SK-N-SH (cell line): ENCODE results near the gene PLCB1. TPM values are rescaled to one million over a fixed set of nuclear protein-coding genes. Genes with fewer than 3 reads are reported as not detected.

Experiments used
- CTCF ChIA-PET: fragments of 300-600, 350-600 bp; formaldehyde crosslinking; extraction: SDS; loops from one replicate; lab custom pipeline; 2021; lab: Yijun Ruan, JAX
- POLR2A ChIA-PET: fragments of 350-600 bp; sonication (Branson Sonifier 250); formaldehyde crosslinking; extraction: SDS; loops from one replicate; lab custom pipeline; 2020; ENCODE audit warnings: antibody characterized with exemption, inconsistent platforms; lab: Yijun Ruan, JAX
- DNase-seq: peaks from one replicate; pipeline ENCODE4 v3.0.0; 2012
- H2AFZ ChIP-seq: fragments of 200-600 bp; sonication (generic); 2 replicates; pipeline ENCODE4 v1.8.1; 2016; ENCODE audit warnings: antibody characterized with exemption, mild to moderate bottlenecking, low read depth
- H3F3A ChIP-seq: fragments of 200-600 bp; sonication (generic); replicated peaks from 2 replicates; pipeline ENCODE3; 2016; ENCODE audit warnings: antibody characterized with exemption, mild to moderate bottlenecking; ENCODE audit not compliant: insufficient read depth
- H3K27ac ChIP-seq, 2 experiments: fragments of 200-500 bp in 1 of 2; fragments of 200-600 bp in 1 of 2; sonication (Bioruptor generic) in 1 of 2; sonication (generic), shearing (Covaris generic) in 1 of 2; 2 replicates each; pipeline versions ENCODE4 v1.5.1 to v1.6.1; 2014 to 2016; ENCODE audit warnings: low read depth in 2 of 2, inconsistent platforms in 1 of 2, low read length in 1 of 2, mild to moderate bottlenecking in 1 of 2, mixed read lengths in 1 of 2
- H3K27me3 ChIP-seq: fragments of 200-600 bp; sonication (generic), shearing (Covaris generic); 2 replicates; pipeline ENCODE4 v1.6.1; 2016; ENCODE audit warnings: mixed run types; ENCODE audit not compliant: insufficient read depth
- H3K36me3 ChIP-seq, 2 experiments: fragments of 200-500 bp in 1 of 2; fragments of 200-600 bp in 1 of 2; sonication (Bioruptor generic) in 1 of 2; sonication (generic) in 1 of 2; replicated peaks in 1 of 2; 2 replicates each; pipeline versions ENCODE3 to v1.5.1; 2014 to 2016; ENCODE audit warnings: low read length in 1 of 2, mild to moderate bottlenecking in 1 of 2; ENCODE audit not compliant: insufficient read depth in 2 of 2, control insufficient read depth in 1 of 2
- H3K4me1 ChIP-seq, 2 experiments: fragments of 200-500 bp in 1 of 2; fragments of 200-600 bp in 1 of 2; sonication (Bioruptor generic) in 1 of 2; sonication (generic), shearing (Covaris generic) in 1 of 2; 2 replicates each; pipeline versions ENCODE4 v1.5.1 to v1.6.1; 2014 to 2016; ENCODE audit warnings: low read depth in 1 of 2, low read length in 1 of 2, mixed run types in 1 of 2; ENCODE audit not compliant: insufficient read depth in 2 of 2, control insufficient read depth in 1 of 2
- H3K4me2 ChIP-seq: fragments of 200-600 bp; sonication (generic), shearing (Covaris generic); 2 replicates; pipeline ENCODE4 v1.6.1; 2017; ENCODE audit warnings: mixed run types
- H3K4me3 ChIP-seq, 2 experiments: fragments of 200-500 bp in 1 of 2; fragments of 200-600 bp in 1 of 2; sonication (Bioruptor generic) in 1 of 2; sonication (generic), shearing (Covaris generic) in 1 of 2; 2 replicates each; pipeline versions ENCODE4 v1.5.1 to v1.8.1; 2014 to 2016; ENCODE audit warnings: low read depth in 2 of 2, inconsistent platforms in 1 of 2, low read length in 1 of 2, mild to moderate bottlenecking in 1 of 2, mixed read lengths in 1 of 2, moderate library complexity in 1 of 2
- H3K79me2 ChIP-seq: fragments of 200-600 bp; sonication (generic); 2 replicates; pipeline ENCODE4 v1.8.1; 2017; ENCODE audit warnings: mild to moderate bottlenecking; ENCODE audit not compliant: insufficient read depth
- H3K9ac ChIP-seq: fragments of 200-600 bp; sonication (generic); 2 replicates; pipeline ENCODE4 v1.6.1; 2017; ENCODE audit warnings: mixed run types
- H3K9me2 ChIP-seq: fragments of 200-600 bp; sonication (generic); 2 replicates; pipeline ENCODE4 v1.6.1; 2017; ENCODE audit warnings: mixed run types
- H3K9me3 ChIP-seq: fragments of 200-600 bp; sonication (generic); 2 replicates; pipeline ENCODE4 v1.6.1; 2017; ENCODE audit warnings: mixed run types, mild to moderate bottlenecking, moderate library complexity
- H4K20me1 ChIP-seq: fragments of 200-600 bp; sonication (generic); 2 replicates; pipeline ENCODE4 v1.6.1; 2017; ENCODE audit warnings: mild to moderate bottlenecking, mixed run types; ENCODE audit not compliant: insufficient read depth
- CHD2 ChIP-seq: fragments of 150-350 bp; IDR thresholded peaks from 2 replicates; pipeline ENCODE4 v1.6.1; 2018; ENCODE audit warnings: low read length; ENCODE audit not compliant: partially characterized antibody
- ELF1 ChIP-seq: IDR thresholded peaks from 2 replicates; pipeline ENCODE4 v1.4.0; 2012
- EP300 ChIP-seq, 2 experiments: IDR thresholded peaks; 2 replicates each; pipeline versions ENCODE4 v1.4.0 to v1.6.1; 2012; ENCODE audit warnings: borderline replicate concordance in 1 of 2, low read depth in 1 of 2, low read length in 1 of 2
- FOSL2 ChIP-seq: IDR thresholded peaks from 2 replicates; pipeline ENCODE4 v1.4.0; 2012; ENCODE audit warnings: low read depth, mild to moderate bottlenecking, moderate library complexity, borderline replicate concordance
- FOXJ3 ChIP-seq: sonication (generic); formaldehyde crosslinking; IDR thresholded peaks from 2 replicates; pipeline ENCODE4 v1.5.1; 2020; ENCODE audit warnings: mild to moderate bottlenecking, missing genetic modification reagents
- GABPA ChIP-seq: IDR thresholded peaks from 2 replicates; pipeline ENCODE4 v1.4.0; 2012; ENCODE audit warnings: low read depth, mild to moderate bottlenecking
- JUND ChIP-seq: IDR thresholded peaks from 2 replicates; pipeline ENCODE4 v1.4.0; 2012
- MXI1 ChIP-seq: IDR thresholded peaks from 2 replicates; pipeline ENCODE4 v1.6.1; 2012; ENCODE audit warnings: mild to moderate bottlenecking, low read depth, low read length, improper control_type of control experiment
- NRF1 ChIP-seq: IDR thresholded peaks from 2 replicates; pipeline ENCODE4 v1.6.1; 2012; ENCODE audit warnings: low read depth, mild to moderate bottlenecking, low read length
- RAD21 ChIP-seq: IDR thresholded peaks from 2 replicates; pipeline ENCODE4 v1.6.1; 2012; ENCODE audit warnings: mild to moderate bottlenecking, low read length
- RXRA ChIP-seq: IDR thresholded peaks from 2 replicates; pipeline ENCODE4 v1.4.0; 2012; ENCODE audit warnings: low read depth, mild to moderate bottlenecking, borderline replicate concordance
- TAF1 ChIP-seq: IDR thresholded peaks from 2 replicates; pipeline ENCODE4 v1.6.1; 2012; ENCODE audit warnings: low read depth, mild to moderate bottlenecking, low read length, moderate library complexity, borderline replicate concordance
- TCF12 ChIP-seq: IDR thresholded peaks from 2 replicates; pipeline ENCODE4 v1.4.0; 2012
- TEAD4 ChIP-seq: IDR thresholded peaks from 2 replicates; pipeline ENCODE4 v1.4.0; 2012; ENCODE audit warnings: mild to moderate bottlenecking, borderline replicate concordance; ENCODE audit not compliant: insufficient read depth
- YY1 ChIP-seq: IDR thresholded peaks from 2 replicates; pipeline ENCODE4 v1.4.0; 2012; ENCODE audit warnings: low read depth, mild to moderate bottlenecking
- WGBS: methylation state at CpG from one replicate; pipeline ENCODE4 v1.1.6; 2017; ENCODE audit warnings: low lambda C conversion rate; 5-methylcytosine and 5-hydroxymethylcytosine counted together
- polyA plus RNA-seq, 3 experiments: library from polyadenylated mRNA; depleted of rRNA; stranded (reverse); fragments of >200 nt; gene quantifications; 2 replicates each; pipeline ENCODE4 v1.2.3, GENCODE V29; 2012
- TF ChIP-seq, protein P1 (sequence below): IDR thresholded peaks from 2 replicates; pipeline ENCODE4 v1.4.0; 2012; ENCODE audit warnings: low read depth, borderline replicate concordance
- TF ChIP-seq, protein P2 (sequence below): IDR thresholded peaks from 2 replicates; pipeline ENCODE4 v1.6.1; 2012; ENCODE audit warnings: mild to moderate bottlenecking, low read depth, low read length, moderate library complexity
- TF ChIP-seq, protein P3 (sequence below): fragments of 150-350 bp; IDR thresholded peaks from 2 replicates; pipeline ENCODE4 v1.6.1; 2016; ENCODE audit warnings: mild to moderate bottlenecking, low read depth, low read length

The PLCB1 gene
- polyA plus RNA-seq, 1 of the 3 experiments (the other 2 are of a cell fraction) = 10.5 TPM

DNA sequence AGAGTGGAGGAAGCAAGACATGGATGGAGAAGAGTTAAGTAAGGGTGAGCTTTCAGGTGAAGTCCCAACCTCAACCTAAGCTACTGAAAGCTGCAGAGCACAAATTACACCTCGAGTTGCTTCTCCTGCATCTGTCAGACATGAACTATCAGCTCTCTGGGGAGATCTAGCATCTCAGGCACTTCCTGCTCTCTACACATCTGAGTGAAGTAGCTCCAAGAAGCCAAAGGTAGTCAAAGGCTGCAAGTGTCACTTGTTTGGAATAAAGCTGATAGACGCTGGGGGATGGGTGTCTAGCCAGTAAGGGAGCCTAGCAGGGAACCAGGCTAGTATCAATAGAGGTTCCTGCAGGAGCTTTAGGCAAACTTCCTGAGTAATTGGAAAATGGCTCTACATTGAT is 228.0 kb downstream of the PLCB1 start:
- TF ChIP-seq RXRA (no peak), NRF1 (no peak), RAD21 (no peak), TAF1 (no peak), ELF1 (no peak)
- TF ChIP-seq, protein P1, sequence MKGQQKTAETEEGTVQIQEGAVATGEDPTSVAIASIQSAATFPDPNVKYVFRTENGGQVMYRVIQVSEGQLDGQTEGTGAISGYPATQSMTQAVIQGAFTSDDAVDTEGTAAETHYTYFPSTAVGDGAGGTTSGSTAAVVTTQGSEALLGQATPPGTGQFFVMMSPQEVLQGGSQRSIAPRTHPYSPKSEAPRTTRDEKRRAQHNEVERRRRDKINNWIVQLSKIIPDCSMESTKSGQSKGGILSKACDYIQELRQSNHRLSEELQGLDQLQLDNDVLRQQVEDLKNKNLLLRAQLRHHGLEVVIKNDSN = no peak
- TF ChIP-seq, protein P2, sequence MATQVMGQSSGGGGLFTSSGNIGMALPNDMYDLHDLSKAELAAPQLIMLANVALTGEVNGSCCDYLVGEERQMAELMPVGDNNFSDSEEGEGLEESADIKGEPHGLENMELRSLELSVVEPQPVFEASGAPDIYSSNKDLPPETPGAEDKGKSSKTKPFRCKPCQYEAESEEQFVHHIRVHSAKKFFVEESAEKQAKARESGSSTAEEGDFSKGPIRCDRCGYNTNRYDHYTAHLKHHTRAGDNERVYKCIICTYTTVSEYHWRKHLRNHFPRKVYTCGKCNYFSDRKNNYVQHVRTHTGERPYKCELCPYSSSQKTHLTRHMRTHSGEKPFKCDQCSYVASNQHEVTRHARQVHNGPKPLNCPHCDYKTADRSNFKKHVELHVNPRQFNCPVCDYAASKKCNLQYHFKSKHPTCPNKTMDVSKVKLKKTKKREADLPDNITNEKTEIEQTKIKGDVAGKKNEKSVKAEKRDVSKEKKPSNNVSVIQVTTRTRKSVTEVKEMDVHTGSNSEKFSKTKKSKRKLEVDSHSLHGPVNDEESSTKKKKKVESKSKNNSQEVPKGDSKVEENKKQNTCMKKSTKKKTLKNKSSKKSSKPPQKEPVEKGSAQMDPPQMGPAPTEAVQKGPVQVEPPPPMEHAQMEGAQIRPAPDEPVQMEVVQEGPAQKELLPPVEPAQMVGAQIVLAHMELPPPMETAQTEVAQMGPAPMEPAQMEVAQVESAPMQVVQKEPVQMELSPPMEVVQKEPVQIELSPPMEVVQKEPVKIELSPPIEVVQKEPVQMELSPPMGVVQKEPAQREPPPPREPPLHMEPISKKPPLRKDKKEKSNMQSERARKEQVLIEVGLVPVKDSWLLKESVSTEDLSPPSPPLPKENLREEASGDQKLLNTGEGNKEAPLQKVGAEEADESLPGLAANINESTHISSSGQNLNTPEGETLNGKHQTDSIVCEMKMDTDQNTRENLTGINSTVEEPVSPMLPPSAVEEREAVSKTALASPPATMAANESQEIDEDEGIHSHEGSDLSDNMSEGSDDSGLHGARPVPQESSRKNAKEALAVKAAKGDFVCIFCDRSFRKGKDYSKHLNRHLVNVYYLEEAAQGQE = no peak
- H3K4me2 ChIP-seq = no peak overlapping the region
- POLR2A ChIA-PET = no interaction called here
- 65% methylated on average over 2 of the region's 2 CpGs for whole genome bisulfite sequencing
- CTCF ChIA-PET = interaction anchor here (0.8 to 1.1 kb wide), 6 partner anchors 8 to 316 kb away, joined by 3 to 5 read pairs (median 3); no protein-coding TSS in a partner anchor
- no peaks in the 10 kb centered on the region for H3K36me3 ChIP-seq
- H3K9me2 ChIP-seq = no peaks in the 10 kb centered on the region
- peaks cover 0 to 8% of the 10 kb centered on the region in 2 experiments; a peak in 2 of 4 replicates for H3K4me1 ChIP-seq
- H3F3A ChIP-seq = peaks cover 24% of the 10 kb centered on the region
- no peaks in the 10 kb centered on the region for H3K27me3 ChIP-seq
- H3K9me3 ChIP-seq = no peaks in the 10 kb centered on the region
- H2AFZ ChIP-seq = no peak overlapping the region
- no peak overlapping the region for H3K4me3 ChIP-seq
- no peak overlapping the region for H3K9ac ChIP-seq
- DNase-seq = no peak
- H3K79me2 ChIP-seq = peaks cover 11% of the 10 kb centered on the region
- peaks cover 7% of the 10 kb centered on the region; the same call in 1 of the 2 replicates for H4K20me1 ChIP-seq
- no peak overlapping the region for H3K27ac ChIP-seq

DNA sequence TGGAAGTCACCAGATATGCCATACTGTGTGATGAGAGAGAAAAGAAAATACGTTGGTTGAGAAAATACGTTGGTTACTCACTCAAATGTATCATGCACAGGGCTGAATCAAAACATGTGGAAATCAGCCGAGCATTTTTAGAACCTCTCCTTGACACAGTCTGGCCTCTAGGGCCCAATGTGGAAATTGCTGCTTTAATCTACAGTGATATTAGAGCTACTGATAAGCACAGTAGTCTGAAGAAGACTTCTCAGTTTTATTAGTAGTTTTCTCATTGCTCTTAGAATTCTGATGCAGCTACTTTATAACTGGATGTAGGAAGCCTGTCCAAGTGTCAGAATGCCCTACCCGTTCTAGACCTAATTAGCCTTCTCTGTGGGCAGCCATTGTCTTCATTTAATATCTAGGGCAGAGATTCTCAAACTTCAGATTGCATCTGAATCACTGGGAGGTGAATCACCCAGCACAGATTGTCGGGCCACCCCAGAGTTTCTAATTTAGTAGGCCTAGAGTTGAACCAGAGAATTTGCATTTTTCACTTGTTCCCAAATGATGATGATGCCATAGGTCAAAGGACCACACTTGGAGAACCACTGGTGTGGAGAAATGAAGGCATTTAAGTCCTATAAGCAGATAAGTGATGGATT is 229.1 kb downstream of the PLCB1 start:
- H4K20me1 ChIP-seq = peaks cover 7% of the 10 kb centered on the region; the same call in 1 of the 2 replicates
- H2AFZ ChIP-seq = no peak overlapping the region
- H3K27me3 ChIP-seq = no peaks in the 10 kb centered on the region
- H3K4me2 ChIP-seq = 0 out of 2 replicates have a peak overlapping the region, but pooled peaks have one; percentile 13
- peaks cover 0 to 8% of the 10 kb centered on the region in 2 experiments; a peak in 2 of 4 replicates for H3K4me1 ChIP-seq
- H3K4me3 ChIP-seq = no peak overlapping the region
- ChIA-PET CTCF (interaction anchor here (1.2 to 1.4 kb wide), 3 partner anchors 29 to 361 kb away, joined by 3 to 5 read pairs (median 4); no protein-coding TSS in a partner anchor), POLR2A (no interaction called here)
- H3K27ac ChIP-seq = peak overlapping the region; percentile 34 to 66; a peak in 3 of 4 replicates
- H3K9ac ChIP-seq = no peak overlapping the region
- H3F3A ChIP-seq = peaks cover 21% of the 10 kb centered on the region
- H3K9me3 ChIP-seq = no peaks in the 10 kb centered on the region
- H3K9me2 ChIP-seq = no peaks in the 10 kb centered on the region
- 52% methylated on average over 5 of the region's 5 CpGs for WGBS
- H3K79me2 ChIP-seq = peaks cover 11% of the 10 kb centered on the region
- no peak for DNase-seq
- no peaks in the 10 kb centered on the region for H3K36me3 ChIP-seq
- TF ChIP-seq, protein P1 = no peak
- TF ChIP-seq MXI1 = no peak
- peak; percentile 53 for TF ChIP-seq TCF12
- peak; percentile 70; the same call in 1 of the 2 replicates for TF ChIP-seq YY1
- TF ChIP-seq FOXJ3 (CRISPR knock-in tag) = no peak
- TF ChIP-seq EP300 (IDR thresholded peaks at IDR 0.05; ENCODE audit: borderline replicate concordance in 1 of 2, low read depth in 1 of 2, low read length in 1 of 2) = peak in 1 of 2 experiments; percentile 48; a peak in 2 of 4 replicates
- peak; percentile 68 for TF ChIP-seq JUND
- no peak for TF ChIP-seq CHD2
- TF ChIP-seq, protein P3, sequence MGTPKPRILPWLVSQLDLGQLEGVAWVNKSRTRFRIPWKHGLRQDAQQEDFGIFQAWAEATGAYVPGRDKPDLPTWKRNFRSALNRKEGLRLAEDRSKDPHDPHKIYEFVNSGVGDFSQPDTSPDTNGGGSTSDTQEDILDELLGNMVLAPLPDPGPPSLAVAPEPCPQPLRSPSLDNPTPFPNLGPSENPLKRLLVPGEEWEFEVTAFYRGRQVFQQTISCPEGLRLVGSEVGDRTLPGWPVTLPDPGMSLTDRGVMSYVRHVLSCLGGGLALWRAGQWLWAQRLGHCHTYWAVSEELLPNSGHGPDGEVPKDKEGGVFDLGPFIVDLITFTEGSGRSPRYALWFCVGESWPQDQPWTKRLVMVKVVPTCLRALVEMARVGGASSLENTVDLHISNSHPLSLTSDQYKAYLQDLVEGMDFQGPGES = no peak
- TF ChIP-seq TEAD4 = peak; percentile 39; the same call in 1 of the 2 replicates
- no peak for TF ChIP-seq GABPA
- TF ChIP-seq RXRA = peak; percentile 15; the same call in 1 of the 2 replicates
- peak; percentile 82 for TF ChIP-seq FOSL2
